ENCODE data around the gene TPM1. TPM values are rescaled to one million over a fixed set of nuclear protein-coding genes. Genes with fewer than 3 reads are reported as not detected.

Gene TPM1
- total RNA-seq, 1 experiment from 2014 or later = 174 TPM

- Histone ChIP-seq H2AFZ (no peak overlapping the region), H3F3A (ENCODE audit: insufficient read depth, low read depth) (peaks cover 21% of the 10 kb centered on the region; the same call in 1 of the 2 replicates), H3K9me2 (ENCODE audit: insufficient read depth) (no peaks in the 10 kb centered on the region), H3K4me3 (no peak overlapping the region), H4K20me1 (ENCODE audit: insufficient read depth) (peaks cover 4% of the 10 kb centered on the region), H3K79me2 (ENCODE audit: low read depth) (peaks cover 25% of the 10 kb centered on the region), H3K27me3 (ENCODE audit: insufficient read depth, low read depth) (no peaks in the 10 kb centered on the region), H3K36me3 (ENCODE audit: low read depth) (peaks cover 3% of the 10 kb centered on the region; the same call in 1 of the 2 replicates), H3K4me2 (no peak overlapping the region), H3K4me1 (replicated peaks; ENCODE audit: insufficient read depth) (peaks cover 35% of the 10 kb centered on the region), H3K27ac (no peak overlapping the region), H3K9me3 (ENCODE audit: insufficient read depth, low read depth) (no peaks in the 10 kb centered on the region)
- POLR2A ChIA-PET (ENCODE audit: unreplicated experiment) = no interaction called here
- TF ChIP-seq EZH2 (IDR thresholded peaks at IDR 0.05; ENCODE audit: low read depth) (no peak), CTCF (conservative IDR thresholded peaks at IDR 0.05) (no peak)
- DNase-seq = peak in 1 of 2 experiments; percentile 58
- intact Hi-C loops (cut with micrococcal nuclease; ENCODE audit: unreplicated experiment) = no loop called here
- CTCF ChIA-PET = interaction anchor here (0.5 kb wide), 1 partner anchor 378 kb away, joined by 7 read pairs; no protein-coding TSS in a partner anchor
- no TSS peak for BruUV-seq (replicated peaks)
Observed at GRCh38 chr15:63038926-63039673, 3.4 kb upstream of the TPM1 start.

GRCh38 chr15:63039811-63040210, 2.7 kb upstream of the TPM1 start:
- no peaks in the 10 kb centered on the region for H3K27me3 ChIP-seq (ENCODE audit: insufficient read depth, low read depth)
- ChIA-PET CTCF (interaction anchor here (1.1 kb wide), 1 partner anchor 258 kb away, joined by 4 read pairs; no protein-coding TSS in a partner anchor), POLR2A (ENCODE audit: unreplicated experiment) (no interaction called here)
- peaks cover 32% of the 10 kb centered on the region for H3K79me2 ChIP-seq (ENCODE audit: low read depth)
- H3K4me2 ChIP-seq = 0 out of 2 replicates have a peak overlapping the region, but pooled peaks have one; percentile 98
- H3K4me1 ChIP-seq (replicated peaks; ENCODE audit: insufficient read depth) = peaks cover 38% of the 10 kb centered on the region
- no peak for TF ChIP-seq EZH2 (IDR thresholded peaks at IDR 0.05; ENCODE audit: low read depth)
- TF ChIP-seq CTCF (conservative IDR thresholded peaks at IDR 0.05) = no peak
- H4K20me1 ChIP-seq (ENCODE audit: insufficient read depth) = peaks cover 7% of the 10 kb centered on the region
- H3K9me2 ChIP-seq (ENCODE audit: insufficient read depth) = no peaks in the 10 kb centered on the region
- H2AFZ ChIP-seq = no peak overlapping the region
- peaks cover 21% of the 10 kb centered on the region; the same call in 1 of the 2 replicates for H3F3A ChIP-seq (ENCODE audit: insufficient read depth, low read depth)
- no peaks in the 10 kb centered on the region for H3K9me3 ChIP-seq (ENCODE audit: insufficient read depth, low read depth)
- no TSS peak for BruUV-seq (replicated peaks)
- H3K4me3 ChIP-seq = no peak overlapping the region
- no peak for DNase-seq
- intact Hi-C loops (cut with micrococcal nuclease; ENCODE audit: unreplicated experiment) = loop anchor here (10.0 kb wide), 2 partner anchors 115 to 435 kb away; no protein-coding TSS in a partner anchor
- peak overlapping the region; percentile 93 for H3K27ac ChIP-seq
- peaks cover 8% of the 10 kb centered on the region; the same call in 1 of the 2 replicates for H3K36me3 ChIP-seq (ENCODE audit: low read depth)

GRCh38 chr15:63040509-63040908, 2.0 kb upstream of the TPM1 start:
- no TSS peak for BruUV-seq (replicated peaks)
- H3K4me1 ChIP-seq (replicated peaks; ENCODE audit: insufficient read depth) = peaks cover 45% of the 10 kb centered on the region
- peak overlapping the region; percentile 93 for H3K27ac ChIP-seq
- peaks cover 15% of the 10 kb centered on the region; the same call in 1 of the 2 replicates for H3K36me3 ChIP-seq (ENCODE audit: low read depth)
- peaks cover 7% of the 10 kb centered on the region for H4K20me1 ChIP-seq (ENCODE audit: insufficient read depth)
- H3K4me2 ChIP-seq = peak overlapping the region; percentile 98
- no peak for TF ChIP-seq EZH2 (IDR thresholded peaks at IDR 0.05; ENCODE audit: low read depth)
- no peaks in the 10 kb centered on the region for H3K27me3 ChIP-seq (ENCODE audit: insufficient read depth, low read depth)
- H3F3A ChIP-seq (ENCODE audit: insufficient read depth, low read depth) = peaks cover 21% of the 10 kb centered on the region; the same call in 1 of the 2 replicates
- CTCF ChIA-PET = interaction anchor here (0.7 to 1.1 kb wide), 2 partner anchors 11 to 258 kb away, joined by 3 to 4 read pairs; no protein-coding TSS in a partner anchor
- peaks cover 39% of the 10 kb centered on the region for H3K79me2 ChIP-seq (ENCODE audit: low read depth)
- H3K9me2 ChIP-seq (ENCODE audit: insufficient read depth) = no peaks in the 10 kb centered on the region
- DNase-seq = peak in 1 of 2 experiments; percentile 92
- H3K9me3 ChIP-seq (ENCODE audit: insufficient read depth, low read depth) = no peaks in the 10 kb centered on the region
- no peak overlapping the region for H2AFZ ChIP-seq
- POLR2A ChIA-PET (ENCODE audit: unreplicated experiment) = no interaction called here
- intact Hi-C loops (cut with micrococcal nuclease; ENCODE audit: unreplicated experiment) = loop anchor here (10.0 kb wide), 2 partner anchors 116 to 436 kb away; no protein-coding TSS in a partner anchor
- no peak overlapping the region for H3K4me3 ChIP-seq

All from PC-9 (cell line).